AG04450 (cell line): ENCODE measurements around the gene ARHGAP24. TPM values are rescaled to one million over a fixed set of nuclear protein-coding genes. Genes with fewer than 3 reads are reported as not detected.
A peak's percentile ranks its signal among the peaks of the same experiment; 100 is the strongest.

Experiments
- CTCF ChIA-PET: fragments of 300-600, 350-600 bp; formaldehyde crosslinking; extraction: SDS; loops from one replicate; lab custom pipeline; 2022; ENCODE audit warnings: antibody characterized with exemption, inconsistent platforms; lab: Charles Lee
- POLR2A ChIA-PET: fragments of 350-600 bp; formaldehyde crosslinking; extraction: SDS; loops from one replicate; lab custom pipeline; 2021; ENCODE audit warnings: antibody characterized with exemption, inconsistent platforms; lab: Yijun Ruan, JAX
- DNase-seq: peaks from one replicate; pipeline ENCODE4 v3.0.0-alpha.2; 2011; ENCODE audit warnings: low read depth, low spot score
- H3K27ac ChIP-seq: one replicate; pipeline ENCODE4 v1.5.1; 2012; ENCODE audit warnings: low read depth, low read length, control low read depth
- H3K27me3 ChIP-seq: one replicate; pipeline ENCODE4 v1.6.0; 2012; ENCODE audit warnings: low read length; ENCODE audit not compliant: control insufficient read depth, insufficient read depth
- H3K4me3 ChIP-seq: 2 replicates; pipeline ENCODE4 v1.5.1; 2011; ENCODE audit warnings: mild to moderate bottlenecking, low read depth, low read length, control low read depth
- H3K9me3 ChIP-seq: 2 replicates; pipeline ENCODE4 v1.5.1; 2012; ENCODE audit warnings: low read length; ENCODE audit not compliant: control insufficient read depth, insufficient read depth
- polyA plus RNA-seq: library from polyadenylated mRNA; depleted of rRNA; stranded (reverse); fragments of >200 nt; gene quantifications from 2 replicates; pipeline ENCODE4 v1.2.3, GENCODE V29; 2011
- TF ChIP-seq, protein P1 (sequence below): IDR thresholded peaks from 2 replicates; pipeline ENCODE4 v1.5.1; 2011; ENCODE audit warnings: low read depth, low read length, control low read depth, inconsistent platforms

The ARHGAP24 gene
- polyA plus RNA-seq, 1 experiment: 16.8 TPM

DNA sequence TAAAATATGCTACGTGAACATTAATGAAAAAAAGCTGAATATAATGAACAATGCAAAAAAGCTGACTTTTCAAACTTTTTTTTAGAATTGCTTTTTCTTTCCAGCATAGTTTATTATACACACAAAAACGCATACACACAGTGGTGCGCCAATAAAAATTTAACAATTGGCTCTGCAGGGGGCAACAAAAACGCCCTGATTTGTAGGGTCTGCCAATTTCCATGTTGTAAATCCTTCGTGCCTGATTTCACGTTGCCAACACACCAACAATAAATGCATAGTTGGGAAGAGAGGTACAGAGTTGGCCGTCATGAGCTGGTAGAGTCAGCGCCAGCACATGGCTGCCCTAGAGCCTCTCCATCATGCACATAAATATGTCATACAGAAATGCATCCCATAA lies 551.8 kb downstream of the ARHGAP24 start:
- TF ChIP-seq, protein P1, sequence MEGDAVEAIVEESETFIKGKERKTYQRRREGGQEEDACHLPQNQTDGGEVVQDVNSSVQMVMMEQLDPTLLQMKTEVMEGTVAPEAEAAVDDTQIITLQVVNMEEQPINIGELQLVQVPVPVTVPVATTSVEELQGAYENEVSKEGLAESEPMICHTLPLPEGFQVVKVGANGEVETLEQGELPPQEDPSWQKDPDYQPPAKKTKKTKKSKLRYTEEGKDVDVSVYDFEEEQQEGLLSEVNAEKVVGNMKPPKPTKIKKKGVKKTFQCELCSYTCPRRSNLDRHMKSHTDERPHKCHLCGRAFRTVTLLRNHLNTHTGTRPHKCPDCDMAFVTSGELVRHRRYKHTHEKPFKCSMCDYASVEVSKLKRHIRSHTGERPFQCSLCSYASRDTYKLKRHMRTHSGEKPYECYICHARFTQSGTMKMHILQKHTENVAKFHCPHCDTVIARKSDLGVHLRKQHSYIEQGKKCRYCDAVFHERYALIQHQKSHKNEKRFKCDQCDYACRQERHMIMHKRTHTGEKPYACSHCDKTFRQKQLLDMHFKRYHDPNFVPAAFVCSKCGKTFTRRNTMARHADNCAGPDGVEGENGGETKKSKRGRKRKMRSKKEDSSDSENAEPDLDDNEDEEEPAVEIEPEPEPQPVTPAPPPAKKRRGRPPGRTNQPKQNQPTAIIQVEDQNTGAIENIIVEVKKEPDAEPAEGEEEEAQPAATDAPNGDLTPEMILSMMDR: no peak
- DNase-seq: no peak
- ChIA-PET CTCF (no interaction called here), POLR2A (no interaction called here)
- no peak overlapping the region for H3K4me3 ChIP-seq
- H3K27me3 ChIP-seq: no peaks in the 10 kb centered on the region
- H3K9me3 ChIP-seq: no peaks in the 10 kb centered on the region; the same call in 1 of the 2 replicates
- no peak overlapping the region for H3K27ac ChIP-seq

DNA sequence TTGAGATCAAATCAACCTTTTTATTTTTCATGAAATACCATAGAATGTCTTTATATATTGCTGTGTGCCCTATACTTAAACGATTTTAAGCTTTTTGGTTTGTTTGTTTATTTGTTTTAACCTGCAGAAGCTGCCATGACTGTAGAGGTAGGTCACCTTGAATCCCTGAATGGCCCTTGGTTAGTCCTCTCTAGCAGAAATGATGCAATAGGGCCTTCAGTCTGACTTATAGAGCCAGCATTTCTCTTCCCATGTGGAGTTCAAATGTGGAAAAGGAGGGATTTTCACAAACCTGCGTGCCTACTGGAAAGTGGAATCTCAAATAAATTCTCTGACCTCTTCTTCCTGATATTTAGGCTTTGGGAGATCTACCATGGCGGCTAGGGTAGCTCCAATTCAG lies 557.0 kb downstream of the ARHGAP24 start:
- CTCF ChIA-PET: interaction anchor here (0.7 to 2.5 kb wide), 8 partner anchors 11 to 884 kb away, joined by 3 to 12 read pairs (median 7); no protein-coding TSS in a partner anchor
- Histone ChIP-seq H3K4me3 (no peak overlapping the region), H3K9me3 (no peaks in the 10 kb centered on the region), H3K27ac (no peak overlapping the region), H3K27me3 (no peaks in the 10 kb centered on the region)
- no peak for DNase-seq
- POLR2A ChIA-PET: no interaction called here
- TF ChIP-seq, protein P1: no peak

DNA sequence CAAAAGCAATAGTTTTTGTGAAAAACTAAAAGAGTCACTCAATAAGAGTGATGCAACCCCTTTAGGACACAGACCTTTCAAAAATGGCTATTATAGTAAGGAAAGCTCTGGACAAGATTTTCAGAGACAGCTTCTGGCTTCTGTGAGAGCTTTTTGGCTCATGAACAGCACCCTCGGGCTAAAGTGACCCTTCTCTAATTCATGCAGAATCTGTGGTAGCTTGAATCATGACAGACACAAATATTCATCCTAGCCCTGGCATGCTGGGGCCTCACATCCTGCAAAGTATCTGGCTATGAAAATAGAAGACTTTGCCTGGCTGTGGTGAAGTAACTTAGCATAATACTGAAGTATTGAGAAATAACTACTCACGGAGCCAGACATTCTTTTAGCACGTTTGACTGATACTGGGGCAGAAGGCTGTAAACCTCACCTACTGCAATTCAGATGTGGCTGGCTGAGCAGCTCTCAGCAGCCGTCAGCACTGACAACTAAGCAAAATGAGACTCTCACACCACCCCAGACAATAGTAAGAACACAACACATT lies 557.6 kb downstream of the ARHGAP24 start:
- H3K27me3 ChIP-seq: no peaks in the 10 kb centered on the region
- peak overlapping the region; percentile 57 for H3K27ac ChIP-seq
- CTCF ChIA-PET: interaction anchor here (0.6 to 2.5 kb wide), 8 partner anchors 10 to 883 kb away, joined by 3 to 12 read pairs (median 7); no protein-coding TSS in a partner anchor
- H3K9me3 ChIP-seq: no peaks in the 10 kb centered on the region
- DNase-seq: no peak
- TF ChIP-seq, protein P1: no peak
- POLR2A ChIA-PET: interaction anchor here (0.7 kb wide), 1 partner anchor 299 kb away, joined by 3 read pairs; no protein-coding TSS in a partner anchor
- H3K4me3 ChIP-seq: no peak overlapping the region

DNA sequence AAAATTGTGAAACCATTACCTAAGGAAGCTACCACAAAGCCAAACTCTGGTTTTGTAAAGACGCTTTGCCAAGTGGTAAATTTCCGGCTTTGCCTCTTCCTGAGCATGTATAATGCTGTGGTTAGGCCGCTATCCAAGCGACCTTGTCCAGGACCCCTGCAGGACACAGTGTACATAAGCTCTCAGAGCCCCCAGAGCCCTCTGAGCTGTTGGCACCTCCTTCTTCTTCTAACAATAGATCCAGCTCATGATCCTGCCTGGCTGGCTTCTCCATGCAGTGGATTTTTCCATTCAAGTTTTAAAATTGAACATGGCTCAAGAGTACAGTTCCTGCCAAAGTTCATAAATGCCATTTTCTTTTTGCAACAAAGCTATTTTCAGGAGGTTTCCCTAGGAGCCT lies 558.2 kb downstream of the ARHGAP24 start:
- Histone ChIP-seq H3K4me3 (no peak overlapping the region), H3K27me3 (no peaks in the 10 kb centered on the region), H3K27ac (peak overlapping the region; percentile 57), H3K9me3 (no peaks in the 10 kb centered on the region)
- ChIA-PET CTCF (interaction anchor here (1.8 to 2.5 kb wide), 4 partner anchors 12 to 285 kb away, joined by 6 to 12 read pairs (median 11); no protein-coding TSS in a partner anchor), POLR2A (no interaction called here)
- no peak for DNase-seq
- TF ChIP-seq, protein P1: no peak

DNA sequence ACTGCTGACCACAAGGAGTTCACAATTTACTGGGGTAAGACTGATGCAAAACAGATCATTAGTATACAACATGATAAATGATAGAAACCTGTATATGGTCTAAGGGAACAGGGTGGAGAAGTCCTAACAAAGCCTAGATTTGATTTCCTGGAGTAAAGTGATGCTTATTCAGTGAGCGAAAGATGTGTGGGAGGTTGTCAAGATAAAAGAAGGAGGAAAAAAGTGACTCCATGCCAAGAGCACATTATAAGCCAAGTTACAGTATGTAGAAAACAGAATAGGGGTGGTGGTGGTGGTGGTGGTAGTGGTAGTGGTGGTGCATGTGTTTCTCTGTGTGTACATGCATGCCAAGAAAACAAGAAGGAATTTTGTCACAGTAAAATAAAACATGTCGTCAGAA lies 559.7 kb downstream of the ARHGAP24 start:
- TF ChIP-seq, protein P1: no peak
- no peaks in the 10 kb centered on the region for H3K27me3 ChIP-seq
- no peak overlapping the region for H3K4me3 ChIP-seq
- ChIA-PET POLR2A (no interaction called here), CTCF (no interaction called here)
- no peak for DNase-seq
- no peaks in the 10 kb centered on the region for H3K9me3 ChIP-seq
- no peak overlapping the region for H3K27ac ChIP-seq
